Endothelial cell of umbilical vein (primary cell): ENCODE data around the gene FEN1. TPM values are rescaled to one million over a fixed set of nuclear protein-coding genes. Genes with fewer than 3 reads are reported as not detected.

Experiments
- BruUV-seq: library from RNA; stranded (reverse); fragments of 400-500 nt; replicated peaks from 2 replicates; lab custom pipeline; 2021; lab: Mats Ljungman, UMichigan
- CTCF ChIA-PET: fragments of 300-600, 350-600 bp; sonication (Branson Sonifier 250); formaldehyde crosslinking; loops from one replicate; lab custom pipeline; 2021; ENCODE audit warnings: antibody characterized with exemption, inconsistent platforms; lab: Charles Lee
- POLR2A ChIA-PET: fragments of 300-600, 350-600 bp; sonication (Branson Sonifier 250); formaldehyde crosslinking; loops from one replicate; lab custom pipeline; 2021; ENCODE audit warnings: antibody characterized with exemption, inconsistent platforms; lab: Charles Lee
- DNase-seq: peaks from one replicate; pipeline ENCODE4 v3.0.0-alpha.2; 2011; ENCODE audit warnings: low read depth, low spot score
- FAIRE-seq: peaks from 2 replicates; lab custom pipeline; 2011; peaks lifted over from hg19 to GRCh38; lab: Jason Lieb, UNC
- H2AFZ ChIP-seq: 2 replicates; pipeline ENCODE4 v1.6.0; 2012; ENCODE audit warnings: low read depth, low read length, control low read depth, inconsistent platforms
- H3K27ac ChIP-seq: 2 replicates; pipeline ENCODE4 v1.5.1; 2011; ENCODE audit warnings: low read depth, mild to moderate bottlenecking, control low read depth, low read length, moderate library complexity; ENCODE audit not compliant: insufficient read depth
- H3K27me3 ChIP-seq, 2 experiments: 2 replicates each; pipeline versions ENCODE4 v1.6.0 to v1.6.1; 2011; ENCODE audit warnings: low read length in 2 of 2, mixed read lengths in 1 of 2; ENCODE audit not compliant: control insufficient read depth in 2 of 2, insufficient read depth in 2 of 2
- H3K36me3 ChIP-seq, 2 experiments: 2 replicates in 1 of 2; 3 replicates in 1 of 2; pipeline ENCODE4 v1.5.1; 2011; ENCODE audit warnings: low read length in 2 of 2, mild to moderate bottlenecking in 1 of 2, moderate library complexity in 1 of 2; ENCODE audit not compliant: control insufficient read depth in 2 of 2, insufficient read depth in 2 of 2; ENCODE audit errors: extremely low read depth in 1 of 2
- H3K4me1 ChIP-seq: 3 replicates; pipeline ENCODE4 v1.5.1; 2011; ENCODE audit warnings: mild to moderate bottlenecking, low read length; ENCODE audit not compliant: control insufficient read depth, insufficient read depth; ENCODE audit errors: extremely low read depth
- H3K4me2 ChIP-seq: 2 replicates; pipeline ENCODE4 v1.6.1; 2011; ENCODE audit warnings: low read length, control low read depth, mixed read lengths; ENCODE audit not compliant: insufficient read depth
- H3K4me3 ChIP-seq, 3 experiments: fragments of 200-600 bp in 1 of 3; sonication (generic), shearing (Covaris generic) in 1 of 3; replicated peaks in 1 of 3; 2 replicates each; pipeline ENCODE4 v1.5.1; 2011 to 2016; ENCODE audit warnings: control low read depth in 3 of 3, low read length in 3 of 3, mild to moderate bottlenecking in 2 of 3, inconsistent platforms in 1 of 3, low read depth in 1 of 3, moderate library complexity in 1 of 3; ENCODE audit not compliant: insufficient read depth in 1 of 3
- H3K79me2 ChIP-seq: 2 replicates; pipeline ENCODE4 v1.6.0; 2012; ENCODE audit warnings: low read length, inconsistent platforms; ENCODE audit not compliant: control insufficient read depth, insufficient read depth
- H3K9ac ChIP-seq: replicated peaks from 2 replicates; pipeline ENCODE3; 2011; ENCODE audit warnings: low read length, control low read depth; ENCODE audit not compliant: insufficient read depth; ENCODE audit errors: extremely low read depth
- H3K9me1 ChIP-seq: replicated peaks from 3 replicates; pipeline ENCODE4 v1.6.0; 2011; ENCODE audit warnings: mild to moderate bottlenecking, low read length; ENCODE audit not compliant: control insufficient read depth, insufficient read depth; ENCODE audit errors: extremely low read depth
- H3K9me3 ChIP-seq: replicated peaks from 2 replicates; pipeline ENCODE4 v1.5.1; 2012; ENCODE audit warnings: low read length, inconsistent platforms; ENCODE audit not compliant: control insufficient read depth, insufficient read depth
- H4K20me1 ChIP-seq: replicated peaks from 2 replicates; pipeline ENCODE3; 2011; ENCODE audit warnings: mild to moderate bottlenecking, low read length; ENCODE audit not compliant: control insufficient read depth, insufficient read depth; ENCODE audit errors: extremely low read depth
- EZH2 ChIP-seq: IDR thresholded peaks from 2 replicates; pipeline ENCODE4 v1.6.1; 2012; ENCODE audit warnings: borderline replicate concordance, low read depth, mild to moderate bottlenecking, moderate library complexity, low read length, inconsistent platforms; ENCODE audit not compliant: severe bottlenecking
- FOS ChIP-seq: IDR thresholded peaks from 2 replicates; pipeline ENCODE4 v1.6.1; 2011; ENCODE audit warnings: mild to moderate bottlenecking, low read length, moderate library complexity, borderline replicate concordance; ENCODE audit not compliant: insufficient read depth
- GATA2 ChIP-seq: IDR thresholded peaks from 2 replicates; pipeline ENCODE4 v1.7.0; 2011; ENCODE audit warnings: low read depth, mild to moderate bottlenecking, moderate library complexity, mixed read lengths, low read length; ENCODE audit not compliant: insufficient read length, insufficient read depth
- JUN ChIP-seq: IDR thresholded peaks from 2 replicates; pipeline ENCODE4 v1.6.1; 2011; ENCODE audit warnings: borderline replicate concordance, low read depth; ENCODE audit not compliant: insufficient read length, insufficient read depth
- MYC ChIP-seq: IDR thresholded peaks from one replicate; pipeline ENCODE4 v1.6.1; 2011; ENCODE audit warnings: mild to moderate bottlenecking, low read depth, low read length
- POLR2A ChIP-seq: IDR thresholded peaks from 2 replicates; pipeline ENCODE4 v1.6.1; 2012; ENCODE audit warnings: low read depth, mild to moderate bottlenecking, control low read depth, low read length
- POLR2AphosphoS5 ChIP-seq: IDR thresholded peaks from 2 replicates; pipeline ENCODE4 v1.6.1; 2012; ENCODE audit warnings: low read depth, mild to moderate bottlenecking, control low read depth, low read length, moderate library complexity; ENCODE audit not compliant: insufficient read depth
- dilution Hi-C: fragments of 300-500 bp; cut with MboI; formaldehyde crosslinking; loops from one replicate; pipeline ENCODE4 v1.15.0; 2019; ENCODE audit warnings: low sequenced_read_pairs; ENCODE audit not compliant: extremely low pct_ligation_motif_present
- intact Hi-C: fragments of 100-400 bp; cut with micrococcal nuclease; formaldehyde crosslinking; loops from one replicate; pipeline ENCODE4 v1.10.0; 2022
- polyA plus RNA-seq, 4 experiments: library from polyadenylated mRNA; depleted of rRNA in 3 of 4; stranded (reverse) in 3 of 4; unstranded in 1 of 4; fragments of >200 nt; gene quantifications; 2 replicates each; pipeline versions ENCODE4 v1.2.1 to v1.2.3, GENCODE V29; 2011 to 2012; ENCODE audit warnings: missing spikeins in 1 of 4
- total RNA-seq: library from RNA; stranded (reverse); gene quantifications from 2 replicates; pipeline ENCODE4 v1.2.3, GENCODE V29; 2021
- TF ChIP-seq, protein P1 (sequence below), 2 donors: IDR thresholded peaks; 1 replicate in 1 of 2; 2 replicates in 1 of 2; pipeline ENCODE4 v1.5.1; 2011; ENCODE audit warnings: low read length in 2 of 2, mild to moderate bottlenecking in 2 of 2, moderate library complexity in 2 of 2, control low read depth in 1 of 2, inconsistent platforms in 1 of 2, low read depth in 1 of 2; ENCODE audit not compliant: insufficient read depth in 1 of 2; ENCODE audit errors: extremely low read depth in 1 of 2

Gene FEN1
- total and polyA plus RNA-seq, 2 donors (not counting 3 experiments of a cell fraction or from before 2014, with no cell fraction given) = 29.3 to 60.5 TPM

DNA sequence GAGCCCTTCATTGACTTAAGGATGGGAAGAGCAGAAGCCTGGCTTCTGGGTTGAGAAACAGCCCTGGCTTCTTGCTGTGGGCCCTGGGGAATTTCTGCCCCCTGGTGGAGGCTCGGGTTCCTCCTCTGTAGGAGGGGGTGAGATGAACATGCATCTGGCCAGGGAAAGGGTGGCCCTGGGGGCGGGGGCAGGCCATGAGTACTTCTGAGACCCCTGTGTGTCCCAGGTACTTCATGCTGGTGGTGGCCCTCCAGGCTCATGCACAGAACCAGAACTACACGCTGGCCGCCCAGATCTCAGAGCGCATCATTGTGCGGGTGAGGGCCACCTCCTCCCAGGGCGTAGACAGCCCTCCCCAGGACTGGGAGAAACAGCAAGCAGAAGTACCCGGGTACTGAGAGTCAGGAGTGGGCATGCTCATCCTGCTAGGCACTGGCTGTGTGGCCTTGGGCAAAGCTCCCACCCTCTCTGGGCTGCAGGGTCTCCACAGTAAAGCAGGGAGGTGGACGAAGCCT, 16.1 kb upstream of the FEN1 start:
- Histone ChIP-seq H3K9me3 (no peaks in the 10 kb centered on the region), H4K20me1 (no peaks in the 10 kb centered on the region), H3K4me3 (no peak overlapping the region), H3K4me2 (no peak overlapping the region), H2AFZ (no peak overlapping the region), H3K27ac (no peak overlapping the region), H3K4me1 (peaks cover 6% of the 10 kb centered on the region), H3K9ac (no peak overlapping the region), H3K9me1 (no peaks in the 10 kb centered on the region), H3K36me3 (no peaks in the 10 kb centered on the region), H3K79me2 (no peaks in the 10 kb centered on the region), H3K27me3 (no peaks in the 10 kb centered on the region)
- no peak for TF ChIP-seq JUN
- no peak for TF ChIP-seq MYC
- TF ChIP-seq POLR2AphosphoS5 = no peak
- no peak for TF ChIP-seq POLR2A
- no peak for TF ChIP-seq FOS
- no peak for TF ChIP-seq EZH2
- TF ChIP-seq, protein P1, sequence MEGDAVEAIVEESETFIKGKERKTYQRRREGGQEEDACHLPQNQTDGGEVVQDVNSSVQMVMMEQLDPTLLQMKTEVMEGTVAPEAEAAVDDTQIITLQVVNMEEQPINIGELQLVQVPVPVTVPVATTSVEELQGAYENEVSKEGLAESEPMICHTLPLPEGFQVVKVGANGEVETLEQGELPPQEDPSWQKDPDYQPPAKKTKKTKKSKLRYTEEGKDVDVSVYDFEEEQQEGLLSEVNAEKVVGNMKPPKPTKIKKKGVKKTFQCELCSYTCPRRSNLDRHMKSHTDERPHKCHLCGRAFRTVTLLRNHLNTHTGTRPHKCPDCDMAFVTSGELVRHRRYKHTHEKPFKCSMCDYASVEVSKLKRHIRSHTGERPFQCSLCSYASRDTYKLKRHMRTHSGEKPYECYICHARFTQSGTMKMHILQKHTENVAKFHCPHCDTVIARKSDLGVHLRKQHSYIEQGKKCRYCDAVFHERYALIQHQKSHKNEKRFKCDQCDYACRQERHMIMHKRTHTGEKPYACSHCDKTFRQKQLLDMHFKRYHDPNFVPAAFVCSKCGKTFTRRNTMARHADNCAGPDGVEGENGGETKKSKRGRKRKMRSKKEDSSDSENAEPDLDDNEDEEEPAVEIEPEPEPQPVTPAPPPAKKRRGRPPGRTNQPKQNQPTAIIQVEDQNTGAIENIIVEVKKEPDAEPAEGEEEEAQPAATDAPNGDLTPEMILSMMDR (IDR thresholded peaks at IDR 0.05; ENCODE audit: extremely low read depth in 1 of 2, insufficient read depth in 1 of 2, low read depth in 1 of 2, low read length in 2 of 2) = peak; percentile 72 to 86
- TF ChIP-seq GATA2 = no peak
- dilution Hi-C loops (no loop called here), intact Hi-C loops (loop anchor here (1.0 kb wide), 2 partner anchors 24 to 29 kb away; partner anchors contain the start of gene MYRF)
- FAIRE-seq (peak; percentile 55), DNase-seq (peak; percentile 50)
- ChIA-PET CTCF (interaction anchor here (1.0 to 4.1 kb wide), 5 partner anchors 10 to 332 kb away, joined by 4 to 91 read pairs (median 5); no protein-coding TSS in a partner anchor), POLR2A (no interaction called here)
- no TSS peak for BruUV-seq
